Measurements from ENCODE around the gene ADAMTS10. TPM values are rescaled to one million over a fixed set of nuclear protein-coding genes. Genes with fewer than 3 reads are reported as not detected.
"Not testable (repeated sequence)": the region's sequence is repeated elsewhere in the genome, so short reads cannot be mapped to it uniquely, and the experiment has no call there.

Gene ADAMTS10
- total RNA-seq, 1 donor from 2014 or later: 44.3 TPM

DNA sequence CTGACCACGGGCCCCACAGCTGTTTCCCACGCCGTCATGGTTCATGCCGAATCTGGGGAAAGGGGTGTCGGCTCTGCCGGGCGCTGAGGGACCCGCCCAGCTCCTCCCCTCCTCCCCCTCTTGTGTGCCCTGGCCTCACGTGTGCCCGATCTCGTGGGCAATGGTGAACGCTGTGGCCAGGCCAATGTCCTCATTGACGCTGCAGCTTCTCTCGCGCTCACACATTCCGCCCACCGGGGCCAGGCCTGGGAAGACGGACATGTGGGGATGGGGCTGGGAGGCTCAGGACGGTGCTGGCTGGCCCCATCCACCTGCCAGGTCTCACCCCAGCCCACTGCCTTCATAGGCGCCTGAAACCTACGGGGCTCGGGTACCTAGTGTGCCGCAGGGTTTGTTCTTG lies 14.3 kb downstream of the ADAMTS10 start:
- no peak for DNase-seq (ENCODE audit: extremely low read depth, low read depth, low spot score)

DNA sequence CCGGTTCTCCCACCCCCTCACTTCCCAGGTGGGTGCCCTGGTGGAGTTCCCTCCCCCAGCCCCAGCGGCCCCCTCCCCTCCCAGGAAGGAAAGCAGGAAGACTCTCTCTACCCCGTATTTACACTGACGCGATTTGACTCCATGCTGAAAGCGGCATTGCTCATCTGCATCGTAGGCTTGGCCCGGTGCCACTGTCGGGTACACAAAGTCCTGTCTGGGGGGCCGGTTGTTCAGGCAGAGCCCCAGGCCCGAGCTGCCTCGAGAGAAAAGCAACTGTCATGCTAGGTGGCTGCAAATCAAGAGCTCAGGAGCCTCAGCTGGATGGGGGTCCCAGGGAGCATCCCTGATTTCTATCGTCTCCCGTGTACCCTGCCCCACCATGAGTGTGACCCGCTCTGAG lies 14.9 kb downstream of the ADAMTS10 start:
- no peak for DNase-seq (ENCODE audit: extremely low read depth, low read depth, low spot score)

DNA sequence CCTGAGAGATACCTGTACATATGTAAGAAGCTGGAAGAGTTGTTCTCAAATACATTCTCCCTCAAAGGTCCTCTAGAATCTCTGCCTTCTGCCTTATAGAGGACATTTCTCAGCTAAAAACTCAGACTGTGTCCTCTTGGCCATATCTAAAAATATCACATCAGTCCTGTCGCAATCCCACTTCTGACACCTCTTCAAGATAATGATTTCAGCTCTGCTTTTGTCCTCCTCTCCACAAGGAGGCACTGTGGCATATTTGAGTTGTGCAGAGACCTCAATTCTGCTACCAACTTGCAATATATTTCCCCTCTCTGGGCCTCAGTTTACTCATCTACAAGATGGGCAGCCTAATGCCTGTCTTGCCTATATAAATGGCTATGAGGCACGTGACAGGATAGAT lies 16.6 kb downstream of the ADAMTS10 start:
- no peak for DNase-seq (ENCODE audit: extremely low read depth, low read depth, low spot score)

DNA sequence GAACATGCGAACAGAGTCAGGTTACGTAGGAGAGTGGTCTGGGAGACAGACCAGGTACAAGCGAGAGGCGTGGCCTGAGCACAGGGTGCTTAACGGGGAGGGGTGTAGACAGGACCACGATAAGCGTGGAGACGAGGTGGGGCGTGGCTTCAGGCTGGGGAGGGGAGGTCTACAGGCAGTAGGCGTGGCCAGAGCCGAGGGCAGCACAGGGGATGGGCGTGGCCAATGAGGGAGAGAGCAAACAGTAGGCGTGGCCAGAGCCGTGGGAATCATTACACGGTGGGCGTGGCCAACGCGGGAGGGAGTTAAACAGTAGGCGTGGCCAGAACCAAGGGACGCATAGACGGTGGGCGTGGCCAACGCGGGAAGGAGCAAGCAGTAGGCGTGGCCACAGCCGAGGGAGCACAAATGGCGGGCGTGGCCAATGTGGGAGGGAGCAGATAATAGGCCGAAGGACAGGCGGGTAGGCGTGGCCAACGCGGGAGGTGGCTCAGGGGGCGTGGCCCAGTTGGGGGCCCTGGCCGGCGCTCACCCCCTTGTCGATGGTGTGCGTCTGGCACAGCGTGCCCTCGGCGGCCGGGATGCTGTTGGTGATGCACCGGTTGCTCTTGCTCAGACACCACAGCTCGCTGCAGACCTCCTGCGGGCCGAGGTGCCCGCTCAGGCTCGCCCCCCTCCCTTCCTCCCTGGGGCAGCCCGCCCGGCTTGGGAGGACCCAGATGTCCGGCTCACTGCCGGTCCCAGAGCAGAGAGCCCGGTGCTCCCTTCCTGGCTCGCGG lies 18.1 kb downstream of the ADAMTS10 start:
- peak; percentile 64 for DNase-seq (ENCODE audit: extremely low read depth, low read depth, low spot score)

DNA sequence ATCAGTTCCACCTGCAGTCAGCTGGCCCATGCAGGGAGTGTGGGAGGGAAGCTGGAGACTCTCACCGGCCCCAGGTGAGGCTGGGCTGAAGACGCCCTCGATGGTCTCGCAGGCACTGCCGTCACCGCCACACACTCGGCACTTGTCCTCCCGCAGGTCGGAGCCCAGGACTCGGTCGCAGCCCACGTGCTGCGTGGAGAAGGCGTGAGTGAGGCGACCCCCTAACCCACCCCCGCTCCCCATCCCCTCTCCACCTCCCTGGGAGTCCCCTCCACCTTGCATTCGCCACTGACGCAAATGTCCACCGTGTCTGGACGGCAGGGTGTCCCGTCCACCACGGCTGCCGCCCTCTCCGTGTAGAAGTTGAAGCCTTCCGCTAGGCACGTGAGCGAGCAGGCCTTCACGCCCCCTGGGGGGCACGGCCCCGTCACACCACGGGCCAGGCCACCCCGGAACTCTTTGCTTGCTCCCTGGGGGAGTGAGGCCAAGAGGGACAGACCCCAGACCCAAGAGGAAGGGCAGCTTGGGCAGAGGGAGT lies 21.3 kb downstream of the ADAMTS10 start:
- no peak for DNase-seq (ENCODE audit: extremely low read depth, low read depth, low spot score)

DNA sequence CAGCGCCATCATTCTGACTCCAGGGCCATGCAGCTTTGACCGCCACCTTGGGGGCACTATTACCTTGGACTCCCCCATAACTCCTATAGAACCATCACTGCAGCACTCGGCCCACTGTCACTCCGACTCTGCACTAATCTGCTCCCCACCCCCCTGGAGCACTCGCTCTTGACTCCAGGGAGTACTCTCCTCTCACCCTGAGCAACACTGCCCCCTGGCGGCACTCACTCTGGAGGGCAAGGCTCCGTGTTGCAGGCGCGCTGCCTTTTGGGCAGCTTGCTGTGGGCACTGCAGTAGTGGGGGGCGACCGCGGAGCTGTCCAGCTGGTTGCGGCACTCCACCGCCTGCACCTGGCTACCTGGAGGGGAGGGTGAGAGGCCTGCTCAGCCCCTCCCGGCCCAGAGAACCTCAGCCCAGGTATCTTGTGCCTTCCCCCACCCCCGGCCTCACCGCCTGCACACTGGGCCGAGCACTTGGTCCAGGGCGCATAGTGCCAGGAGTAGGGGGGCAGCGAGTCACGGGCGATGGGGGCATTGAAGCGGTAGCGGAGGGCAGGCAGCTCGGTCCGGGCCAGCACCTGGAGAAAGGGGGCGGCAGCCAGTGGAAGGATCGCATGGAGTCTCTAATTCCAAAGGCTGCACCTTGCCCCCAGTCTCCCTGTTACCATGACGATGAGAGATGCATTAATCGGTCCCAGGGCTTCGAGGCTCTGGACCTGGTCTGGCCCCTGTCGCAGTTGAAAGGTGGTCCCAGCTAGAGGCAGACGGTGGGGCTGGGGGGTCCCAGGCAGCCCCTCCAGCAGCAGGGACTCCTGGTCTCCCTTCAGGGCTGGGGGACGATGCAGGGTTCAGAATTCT lies 24.4 kb downstream of the ADAMTS10 start:
- no peak for DNase-seq (ENCODE audit: extremely low read depth, low read depth, low spot score)

DNA sequence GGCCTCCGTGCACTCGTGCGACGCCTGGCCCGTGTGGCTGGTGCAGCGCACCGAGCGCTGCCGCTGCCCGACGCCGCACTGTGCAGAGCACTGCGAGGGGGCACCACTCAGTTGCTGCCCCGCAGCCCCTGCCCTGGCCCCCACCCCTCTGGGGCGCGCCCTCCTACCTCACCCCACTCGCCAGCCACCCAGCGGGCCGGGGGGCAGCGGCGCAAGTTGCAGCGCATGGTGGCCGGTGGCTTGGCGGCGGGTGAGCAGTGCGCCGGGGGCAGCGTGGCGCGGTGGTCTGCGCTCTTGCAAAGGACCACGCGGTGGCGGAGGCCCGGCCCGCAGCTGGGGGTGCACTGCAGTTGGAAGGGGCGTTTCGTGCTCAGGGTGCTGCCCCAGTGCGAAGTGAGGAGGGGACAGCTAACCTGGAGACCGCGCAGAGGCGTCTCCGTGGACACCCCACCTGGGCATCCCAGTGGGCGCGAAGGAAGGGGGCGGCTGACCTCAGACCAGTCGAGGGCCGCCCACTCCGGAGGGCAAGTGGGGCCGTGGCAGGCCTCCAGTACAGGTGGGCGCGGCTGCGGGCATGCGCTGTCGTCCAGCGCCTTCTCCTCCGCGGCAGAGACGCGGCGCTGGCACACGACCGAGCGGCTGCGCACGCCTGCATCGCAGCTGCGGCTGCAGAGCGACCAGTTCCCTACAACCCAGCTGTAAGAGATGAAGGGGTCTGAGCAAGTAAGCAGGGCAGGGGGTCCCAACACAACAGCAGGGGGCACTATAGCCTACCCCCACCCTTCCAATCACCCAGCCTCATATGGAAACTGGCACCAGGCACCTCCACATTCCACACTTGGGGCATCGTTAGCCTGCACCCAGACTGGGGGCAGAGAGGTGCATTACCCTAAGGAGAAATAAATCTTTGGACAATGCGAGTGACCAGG lies 25.3 kb downstream of the ADAMTS10 start:
- no peak for DNase-seq (ENCODE audit: extremely low read depth, low read depth, low spot score)

DNA sequence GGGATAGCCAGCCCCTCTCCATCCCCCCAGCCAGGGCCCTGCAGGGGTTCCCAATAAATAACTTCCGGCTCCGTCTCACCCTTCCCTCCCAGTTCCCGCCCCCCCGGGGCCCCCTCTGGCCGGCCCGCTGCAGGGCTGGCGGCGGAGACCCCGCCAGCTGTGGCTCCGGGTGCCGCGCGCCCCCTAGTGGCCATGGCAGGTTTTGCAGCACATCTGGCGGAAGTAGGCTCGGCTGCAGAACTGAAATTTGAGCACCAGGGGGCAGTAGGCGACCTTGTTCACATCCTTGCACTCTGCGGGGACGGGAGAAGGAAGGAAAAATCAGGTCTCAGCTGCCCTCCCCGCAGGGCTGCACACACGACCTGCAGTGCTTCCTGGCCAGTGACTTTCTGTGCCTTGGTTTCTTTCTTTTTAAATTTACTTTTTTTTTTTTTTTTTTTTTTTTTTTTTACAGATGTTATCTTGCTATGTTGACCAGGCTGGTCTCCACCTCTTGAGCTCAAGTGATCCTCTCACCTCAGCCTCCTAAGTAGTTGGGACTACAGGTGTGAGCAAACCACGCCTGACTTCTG lies 29.7 kb downstream of the ADAMTS10 start:
- peak; percentile 29 for DNase-seq (ENCODE audit: extremely low read depth, low read depth, low spot score)

DNA sequence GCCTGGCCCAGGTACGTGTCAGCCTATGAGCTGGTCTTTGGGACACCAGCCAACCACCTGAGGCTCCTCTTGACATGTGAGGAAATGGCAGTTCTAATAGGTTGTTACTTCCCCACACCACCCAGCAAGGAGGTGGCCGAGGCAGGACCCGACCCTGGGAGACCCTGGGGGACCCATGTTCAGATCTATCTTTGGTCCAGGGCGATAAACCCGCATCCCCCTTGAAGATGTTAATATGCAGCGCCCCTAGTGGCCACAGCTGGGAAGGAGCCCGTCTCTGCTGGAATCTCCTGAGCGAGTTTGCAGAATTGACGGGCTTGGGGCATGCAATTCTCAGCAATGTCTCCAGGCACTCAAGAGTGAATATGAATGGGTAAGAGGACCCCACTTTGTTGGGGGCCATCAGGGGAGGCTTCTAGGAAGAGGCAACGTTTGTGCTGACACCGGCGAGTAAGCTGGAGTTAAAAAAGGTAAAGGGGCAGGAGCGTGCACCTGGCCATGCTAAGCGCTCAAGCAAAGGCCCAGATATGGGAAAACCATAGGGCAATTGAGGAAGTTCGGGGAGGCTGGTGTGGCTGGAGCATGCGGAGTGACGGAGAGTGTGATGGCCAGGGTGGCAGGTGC lies 31.8 kb downstream of the ADAMTS10 start:
- DNase-seq (ENCODE audit: extremely low read depth, low read depth, low spot score): peak; percentile 31

DNA sequence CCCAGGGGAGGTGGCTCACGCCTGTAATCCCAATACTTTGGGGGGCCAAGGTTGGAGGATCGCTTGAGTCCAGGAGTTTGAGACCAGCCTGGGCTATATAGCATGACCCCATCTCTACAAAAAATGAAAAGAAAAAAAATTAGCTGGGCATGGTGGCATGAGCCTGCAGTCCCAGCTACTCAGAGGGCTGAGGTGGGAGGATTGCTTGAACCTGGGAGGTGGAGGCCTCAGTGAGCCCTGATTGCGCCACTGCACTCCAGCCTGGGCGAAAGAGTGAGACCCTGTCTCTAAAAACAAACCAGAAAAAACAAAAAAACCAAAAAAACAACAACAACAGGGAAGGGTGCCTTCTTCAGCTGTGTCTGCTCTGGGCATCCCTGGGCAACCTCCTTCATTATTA lies 32.8 kb downstream of the ADAMTS10 start:
- no peak for DNase-seq (ENCODE audit: extremely low read depth, low read depth, low spot score)

DNA sequence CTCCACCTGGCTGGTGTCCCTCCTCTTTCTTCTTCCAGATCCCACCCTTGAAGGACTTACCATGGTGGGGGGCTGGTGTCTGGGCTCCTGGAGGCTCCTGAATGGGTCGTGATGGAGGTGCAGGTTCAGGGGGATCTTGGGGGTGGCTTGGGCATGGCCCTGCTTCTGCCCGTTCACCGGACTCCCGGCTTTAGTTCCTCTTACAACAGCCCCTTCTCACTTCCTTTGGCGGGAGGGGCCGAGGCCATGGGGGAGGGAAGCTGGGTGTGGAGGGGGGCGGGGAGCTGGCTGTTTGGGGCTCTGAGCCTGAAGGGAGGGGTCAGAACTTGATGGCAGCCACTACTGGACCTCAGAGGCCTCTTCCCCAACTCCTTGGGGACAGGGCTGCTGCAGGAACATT lies 33.3 kb downstream of the ADAMTS10 start, which contains the start of gene MYO1F:
TSS of gene MYO1F (minus strand) at position 196 of the 400 bp plus-strand sequence. CDS start at position 63, 133 bp downstream.
- no peak for DNase-seq (ENCODE audit: extremely low read depth, low read depth, low spot score)

DNA sequence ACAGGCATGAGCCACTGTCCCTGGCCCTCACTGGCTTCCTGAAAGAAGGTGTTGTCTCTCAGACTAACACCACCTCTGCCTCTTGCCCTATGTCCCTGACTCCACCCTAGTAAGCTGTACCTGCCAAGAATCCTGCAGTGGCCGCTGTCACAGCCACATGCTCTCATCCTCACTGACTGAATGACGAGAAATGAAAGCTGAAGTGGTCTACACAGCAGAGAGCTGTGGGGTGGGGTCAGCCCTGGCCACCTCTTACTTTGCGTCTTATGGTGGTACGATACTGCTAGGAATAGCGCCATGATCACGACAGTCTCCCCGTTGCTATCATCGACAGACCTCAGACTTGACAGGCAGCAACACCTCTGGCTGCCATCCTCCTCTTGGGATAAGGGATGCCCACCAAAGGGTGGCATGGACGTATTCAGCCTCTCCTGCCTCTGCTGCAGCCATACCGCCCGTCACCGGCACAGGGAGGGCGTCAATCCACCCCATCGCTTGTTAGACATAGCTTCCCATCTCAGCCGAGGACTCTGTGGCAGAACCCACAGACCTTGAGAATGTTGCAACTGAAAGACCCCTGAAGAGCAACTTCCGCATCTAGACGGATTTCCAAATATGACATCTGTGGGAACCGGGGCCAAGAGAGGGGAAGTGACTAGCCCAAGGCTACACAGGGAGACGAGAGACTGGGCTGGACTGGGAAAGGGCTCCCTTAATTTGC lies 34.1 kb downstream of the ADAMTS10 start:
- no peak for DNase-seq (ENCODE audit: extremely low read depth, low read depth, low spot score)

DNA sequence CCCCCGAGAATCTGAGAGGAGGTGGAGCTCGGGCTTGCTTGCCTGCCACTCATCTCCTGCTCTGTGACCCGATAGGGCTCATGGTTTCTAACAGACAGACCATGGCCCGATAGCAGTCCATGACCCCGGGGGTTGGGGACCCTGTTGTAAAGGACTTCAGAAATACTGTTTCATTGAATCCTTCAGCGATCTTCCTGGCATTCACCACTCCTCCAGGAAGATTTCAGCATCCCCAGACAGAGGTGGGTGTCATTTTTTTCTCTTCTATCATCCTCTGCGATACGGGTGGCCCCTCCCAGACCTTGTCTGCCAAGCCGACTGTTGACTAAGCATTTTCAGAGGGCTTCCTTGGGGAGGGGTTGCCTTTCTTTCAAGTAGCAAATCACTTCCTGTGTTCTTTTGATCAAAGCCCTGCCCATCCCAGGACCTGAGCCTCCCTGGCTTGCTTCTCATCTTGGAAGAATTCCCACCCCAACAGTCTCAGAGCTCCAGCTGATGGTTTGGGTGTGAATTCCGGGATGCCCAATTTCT lies 35.0 kb downstream of the ADAMTS10 start:
- no peak for DNase-seq (ENCODE audit: extremely low read depth, low read depth, low spot score)

DNA sequence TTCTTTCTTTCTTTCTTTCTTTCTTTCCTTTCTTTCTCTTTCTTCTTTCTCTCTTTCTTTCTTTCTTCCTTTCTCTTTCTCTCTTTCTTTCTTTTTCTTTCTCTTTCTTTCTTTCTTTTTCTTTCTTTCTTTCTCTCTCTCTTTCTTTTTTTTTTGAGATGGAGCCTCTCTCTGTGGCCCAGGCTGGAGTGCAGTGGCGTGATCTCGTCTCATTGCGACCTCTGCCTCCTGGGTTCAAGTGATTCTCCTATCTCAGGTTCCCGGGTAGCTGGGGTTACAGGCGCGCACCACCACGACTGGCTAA lies 35.9 kb downstream of the ADAMTS10 start:
- not testable (repeated sequence) for DNase-seq (ENCODE audit: extremely low read depth, low read depth, low spot score)

DNA sequence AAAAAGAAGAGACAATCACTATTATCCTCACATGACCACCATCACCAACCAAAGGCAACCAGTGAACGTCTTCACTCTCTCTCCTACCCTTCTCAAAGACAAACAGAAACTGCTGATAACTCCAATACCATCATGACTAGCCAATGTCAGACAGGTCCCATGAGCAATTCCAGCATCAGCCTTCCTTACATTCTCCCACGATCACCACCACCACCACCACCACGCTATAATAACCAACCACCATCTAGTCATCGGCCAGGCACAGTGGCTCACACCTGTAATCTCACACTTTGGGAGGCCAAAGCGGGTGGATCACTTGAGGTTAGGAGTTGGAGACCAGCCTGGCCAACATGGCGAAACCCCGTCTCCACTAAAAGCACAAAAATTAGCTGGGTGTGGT lies 37.2 kb downstream of the ADAMTS10 start:
- no peak for DNase-seq (ENCODE audit: extremely low read depth, low read depth, low spot score)

DNA sequence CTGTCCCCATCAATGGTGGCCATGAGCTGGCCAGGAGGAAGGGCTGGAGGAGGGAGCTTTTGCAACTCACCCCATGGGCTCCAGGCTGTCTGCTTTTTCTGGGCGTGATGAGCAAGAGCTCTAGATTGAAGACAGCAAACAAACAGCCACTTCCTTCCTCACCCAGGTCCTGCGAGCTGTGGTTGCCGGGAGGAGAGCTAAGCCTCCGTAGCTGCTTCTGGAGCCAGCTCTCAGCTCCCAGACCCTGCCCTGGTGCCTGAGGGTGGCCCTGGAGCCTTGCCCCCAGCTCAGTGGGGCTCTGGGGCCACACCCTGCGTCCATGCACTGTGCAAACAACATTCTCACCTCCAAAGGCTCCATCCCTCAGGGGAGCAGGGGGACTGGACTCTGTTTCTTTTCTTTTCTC lies 39.5 kb downstream of the ADAMTS10 start:
- no peak for DNase-seq (ENCODE audit: extremely low read depth, low read depth, low spot score)

DNA sequence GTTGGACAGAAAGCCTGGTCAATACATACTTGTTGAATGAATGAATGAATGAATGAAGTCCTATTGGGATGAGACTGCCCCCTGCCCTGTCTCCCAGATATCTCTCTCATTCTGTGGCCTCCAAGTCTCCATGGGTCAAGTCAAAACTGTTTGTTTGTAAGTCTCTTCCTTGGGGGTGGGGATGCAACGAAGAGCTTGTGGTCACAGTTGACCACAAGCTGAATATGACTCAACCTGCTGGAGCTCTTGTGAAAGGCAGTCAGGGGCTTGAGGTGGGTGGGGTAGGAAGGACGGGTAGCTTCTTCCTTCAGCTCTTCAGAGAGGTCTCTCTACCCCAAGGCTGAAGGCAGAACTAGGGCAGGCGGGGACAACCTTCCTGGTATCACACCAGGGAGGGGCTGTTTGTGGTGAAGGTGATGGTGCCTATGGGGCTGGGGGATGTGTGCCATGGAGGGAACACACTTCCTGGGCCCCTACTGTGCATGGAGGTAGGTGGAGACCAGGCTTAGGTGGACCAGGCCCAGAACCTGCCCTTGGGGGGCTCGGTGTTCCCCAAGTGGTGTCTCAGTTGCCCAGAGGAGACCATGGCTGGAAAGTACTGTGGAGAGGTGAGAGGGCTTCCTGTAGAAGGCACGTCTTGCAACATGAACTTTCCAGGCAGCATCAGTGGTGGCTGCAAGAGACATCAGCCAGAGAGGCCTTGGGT lies 41.3 kb downstream of the ADAMTS10 start:
- no peak for DNase-seq (ENCODE audit: extremely low read depth, low read depth, low spot score)

DNA sequence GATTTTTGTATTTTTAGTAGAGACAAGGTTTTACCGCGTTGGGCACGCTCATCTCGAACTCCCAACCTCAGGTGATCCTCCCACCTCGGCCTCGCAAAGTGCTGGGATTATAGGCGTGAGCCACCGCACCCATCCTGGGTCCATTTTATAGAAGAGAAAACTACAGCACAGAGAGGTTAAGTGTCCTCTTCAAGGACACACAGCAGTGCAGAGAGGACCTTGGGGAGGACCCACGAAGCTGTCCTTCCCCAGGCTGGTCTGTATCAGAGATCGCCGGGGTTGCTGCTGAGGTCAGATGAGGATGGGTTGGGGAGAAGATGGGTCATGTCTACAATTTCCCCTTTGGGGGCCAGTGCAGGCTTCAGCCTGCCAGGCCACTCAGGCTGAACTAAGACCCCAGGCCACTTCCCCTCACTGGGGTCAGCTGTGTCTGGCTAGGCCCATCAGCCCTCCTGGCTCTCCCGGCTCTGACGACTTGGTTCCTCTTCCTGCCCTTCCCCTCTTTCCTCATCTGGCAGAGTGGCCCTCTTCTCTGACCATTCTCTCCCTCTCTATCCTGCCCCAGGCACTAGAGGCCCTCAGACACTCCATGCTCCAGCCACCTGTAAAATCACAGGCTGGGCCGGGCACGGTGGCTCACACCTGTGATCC lies 42.9 kb downstream of the ADAMTS10 start:
- no peak for DNase-seq (ENCODE audit: extremely low read depth, low read depth, low spot score)
